K562 (cell line): ENCODE measurements around the gene ZMYM2. TPM values are rescaled to one million over a fixed set of nuclear protein-coding genes. Genes with fewer than 3 reads are reported as not detected.

Source experiments
- ATAC-seq: fragments of 200-7000 bp; cut with Tn5 transposase; 3 replicates; pipeline ENCODE4 v1.9.1; 2020; ENCODE audit warnings: moderate library complexity
- BruUV-seq: library from RNA; stranded (reverse); fragments of 400-500 nt; replicated peaks from 2 replicates; lab custom pipeline; 2021; lab: Mats Ljungman, UMichigan
- CTCF ChIA-PET: fragments of 300-600 bp; formaldehyde crosslinking; extraction: SDS; loops from one replicate; lab custom pipeline; 2021; ENCODE audit warnings: low intra/inter-chr PET ratio; lab: Yijun Ruan, JAX
- POLR2A ChIA-PET: fragments of 300-600, 350-650 bp; sonication (Branson Sonifier 250); formaldehyde crosslinking; extraction: SDS; loops from one replicate; lab custom pipeline; 2021; ENCODE audit warnings: antibody characterized with exemption, inconsistent platforms; lab: Yijun Ruan, JAX
- DNase-seq, 4 experiments: peaks; one replicate each; pipeline versions ENCODE4 v3.0.0 to v3.0.0-alpha.2; 2011 to 2018; ENCODE audit warnings: low spot score in 3 of 4, mixed read lengths in 3 of 4; ENCODE audit errors: extremely low read depth in 1 of 4
- FAIRE-seq: peaks from 2 replicates; lab custom pipeline; 2011; peaks lifted over from hg19 to GRCh38; lab: Jason Lieb, UNC
- H2AFZ ChIP-seq: 2 replicates; pipeline ENCODE4 v1.6.0; 2011; ENCODE audit warnings: low read depth, low read length, control low read depth, inconsistent platforms
- H3K27ac ChIP-seq: fragments of 200-600 bp; 3 replicates; pipeline ENCODE4 v1.8.0; 2011; ENCODE audit warnings: low read depth, mild to moderate bottlenecking, control low read depth, inconsistent platforms, low read length, moderate library complexity, mixed read lengths; ENCODE audit errors: extremely low read depth
- H3K27me3 ChIP-seq, 2 experiments: fragments of 300-600 bp in 1 of 2; 2 replicates in 1 of 2; 3 replicates in 1 of 2; pipeline versions ENCODE4 v1.6.0 to v1.8.0; 2011; ENCODE audit warnings: inconsistent platforms in 2 of 2, low read length in 2 of 2, mild to moderate bottlenecking in 1 of 2, mixed read lengths in 1 of 2, moderate library complexity in 1 of 2; ENCODE audit not compliant: control insufficient read depth in 2 of 2, insufficient read depth in 2 of 2
- H3K36me3 ChIP-seq: fragments of 300-600 bp; 3 replicates; pipeline ENCODE4 v1.8.0; 2011; ENCODE audit warnings: mild to moderate bottlenecking, low read length, inconsistent platforms; ENCODE audit not compliant: control insufficient read depth, insufficient read depth
- H3K4me1 ChIP-seq, 2 experiments: fragments of 200-600 bp in 1 of 2; replicated peaks in 1 of 2; 2 replicates in 1 of 2; 3 replicates in 1 of 2; pipeline versions ENCODE4 v1.5.1 to v1.8.0; 2011; ENCODE audit warnings: inconsistent platforms in 2 of 2, low read length in 2 of 2, mild to moderate bottlenecking in 1 of 2, mixed read lengths in 1 of 2, moderate library complexity in 1 of 2; ENCODE audit not compliant: control insufficient read depth in 2 of 2, insufficient read depth in 2 of 2
- H3K4me2 ChIP-seq: 2 replicates; pipeline ENCODE4 v1.6.1; 2011; ENCODE audit warnings: low read length, control low read depth, inconsistent platforms, mixed read lengths; ENCODE audit not compliant: insufficient read depth
- H3K4me3 ChIP-seq: fragments of 200-600 bp; sonication (generic), shearing (Covaris generic); 2 replicates; pipeline ENCODE4 v1.5.1; 2016; ENCODE audit warnings: control low read depth, inconsistent platforms
- H3K79me2 ChIP-seq: fragments of 200-600 bp; 3 replicates; pipeline ENCODE4 v1.8.0; 2011; ENCODE audit warnings: low read length, inconsistent platforms; ENCODE audit not compliant: control insufficient read depth, insufficient read depth
- H3K9ac ChIP-seq, 2 experiments: 2 replicates each; pipeline versions ENCODE4 v1.6.0 to v1.6.1; 2011; ENCODE audit warnings: low read depth in 2 of 2, low read length in 2 of 2, control low read depth in 1 of 2, inconsistent platforms in 1 of 2, mild to moderate bottlenecking in 1 of 2, mixed read lengths in 1 of 2; ENCODE audit not compliant: insufficient read depth in 1 of 2
- H3K9me1 ChIP-seq: one replicate; pipeline ENCODE4 v1.6.0; 2011; ENCODE audit warnings: inconsistent platforms, mild to moderate bottlenecking, low read length, moderate library complexity; ENCODE audit not compliant: control insufficient read depth, insufficient read depth
- H3K9me3 ChIP-seq: replicated peaks from 2 replicates; pipeline ENCODE4 v1.5.1; 2011; ENCODE audit warnings: low read depth, low read length, inconsistent platforms; ENCODE audit not compliant: control insufficient read depth, insufficient read depth
- H4K20me1 ChIP-seq: replicated peaks from 2 replicates; pipeline ENCODE4 v1.6.1; 2011; ENCODE audit warnings: low read length, inconsistent platforms, mixed read lengths; ENCODE audit not compliant: control insufficient read depth, insufficient read depth
- FIP1L1 ChIP-seq: fragments of 200-400 bp; formaldehyde crosslinking; IDR thresholded peaks from 2 replicates; pipeline ENCODE4 v1.6.1; 2018; ENCODE audit warnings: mild to moderate bottlenecking, low read depth, low read length; ENCODE audit not compliant: poor library complexity, severe bottlenecking
- FOXK2 ChIP-seq, 2 experiments: fragments of 450-650 bp; IDR thresholded peaks in 1 of 2; conservative IDR thresholded peaks in 1 of 2; 2 replicates each; pipeline ENCODE4 v1.6.1; 2016; ENCODE audit warnings: low read depth in 2 of 2, mild to moderate bottlenecking in 1 of 2
- RCOR1 ChIP-seq, 2 experiments: IDR thresholded peaks; 2 replicates each; pipeline ENCODE4 v1.6.1; 2012; ENCODE audit warnings: low read depth in 2 of 2, low read length in 2 of 2, borderline replicate concordance in 1 of 2, improper control_type of control experiment in 1 of 2
- RHOXF2B ChIP-seq: fragments of 250-450 bp; sonication (Bioruptor Pico); conservative IDR thresholded peaks from 2 replicates; pipeline ENCODE4 v1.5.1; 2021
- WGBS: fragments of 100-300 bp; shearing (Covaris generic); methylation state at CpG from one replicate; pipeline ENCODE4 v1.1.6; 2016; ENCODE audit warnings: low coverage, mixed read lengths; ENCODE audit not compliant: insufficient coverage; ENCODE audit errors: missing lambda C conversion rate; 5-methylcytosine and 5-hydroxymethylcytosine counted together
- in situ Hi-C: fragments of 300-500 bp; cut with MboI; formaldehyde crosslinking; loops from 4 replicates; pipeline ENCODE4 v1.15.0; 2018; ENCODE audit warnings: inconsistent platforms, mixed read lengths
- intact Hi-C: fragments of 100-400 bp; cut with micrococcal nuclease; formaldehyde crosslinking; loops from 2 replicates; pipeline ENCODE4 v1.14.2; 2022
- polyA plus RNA-seq, 8 experiments: library from polyadenylated mRNA; depleted of rRNA in 4 of 8; stranded (reverse) in 5 of 8; unstranded in 3 of 8; fragments of >200 nt; fragmentation: Nextera tagmentation in 2 of 8; fragmentation: Illumina TruSeq in 1 of 8; extraction: Ambion mirVana in 2 of 8; extraction: Trizol in 1 of 8; gene quantifications; 2 replicates each; pipeline versions ENCODE4 v1.2.1 to v1.2.3, GENCODE V29; 2011 to 2014; ENCODE audit warnings: inconsistent platforms in 1 of 8, missing spikeins in 1 of 8
- total RNA-seq, 7 experiments: library from RNA; depleted of rRNA in 6 of 7; stranded (reverse); fragments of >200 nt in 6 of 7; fragmentation: Illumina TruSeq in 2 of 7; extraction: Trizol in 2 of 7; gene quantifications; 2 replicates each; pipeline versions ENCODE4 v1.2.1 to v1.2.3, GENCODE V29; 2011 to 2021; ENCODE audit warnings: low replicate concordance in 1 of 7
- TF ChIP-seq, protein P1 (sequence below): sonication (generic); formaldehyde crosslinking; IDR thresholded peaks from 2 replicates; pipeline ENCODE4 v1.8.0; 2022; ENCODE audit warnings: mild to moderate bottlenecking, missing genetic modification reagents
- TF ChIP-seq, protein P2 (sequence below): fragments of 450-650 bp; IDR thresholded peaks from one replicate; pipeline ENCODE4 v1.6.1; 2018; ENCODE audit warnings: mild to moderate bottlenecking, moderate library complexity; ENCODE audit not compliant: partially characterized antibody

Gene ZMYM2
- total and polyA plus RNA-seq, 9 of the 15 experiments (the other 6 are each of a cell fraction or from before 2014, with no cell fraction given) = 5.0 to 48.8 (median 26.8) TPM

DNA sequence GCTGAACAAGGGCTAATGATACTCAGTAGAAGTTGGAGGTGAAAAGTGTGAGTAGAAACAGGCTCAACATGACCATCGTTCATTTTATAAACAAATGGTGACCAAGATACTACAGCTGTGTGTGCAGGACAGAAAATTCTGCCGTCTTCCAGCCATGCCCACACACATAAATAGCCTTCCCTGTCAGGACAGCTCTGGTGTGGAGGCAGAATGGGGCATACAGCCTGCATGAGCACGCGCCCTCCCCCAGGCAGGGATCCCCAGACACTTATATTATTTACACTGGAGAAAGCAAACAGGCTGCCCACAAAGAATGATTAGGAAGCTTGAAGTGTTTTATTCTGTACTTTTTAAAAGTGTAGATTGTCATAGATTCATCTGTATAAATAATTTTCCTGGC is 182.0 kb downstream of the ZMYM2 start:
- H3K4me3 ChIP-seq = no peak overlapping the region
- POLR2A ChIA-PET = interaction anchor here (0.6 to 1.0 kb wide), 2 partner anchors 20 to 27 kb away, joined by 3 read pairs; no protein-coding TSS in a partner anchor
- no peaks in the 10 kb centered on the region for H3K9me3 ChIP-seq
- H3K27me3 ChIP-seq = peaks cover 5 to 37% of the 10 kb centered on the region in 2 experiments; a peak in 3 of 5 replicates
- no peaks in the 10 kb centered on the region for H3K36me3 ChIP-seq
- intact Hi-C loops (no loop called here), in situ Hi-C loops (no loop called here)
- no peak overlapping the region for H3K9ac ChIP-seq
- no peak overlapping the region for H2AFZ ChIP-seq
- no peak overlapping the region for H3K4me2 ChIP-seq
- DNase-seq (no peak), ATAC-seq (no peak), FAIRE-seq (no peak)
- 0 out of 2 replicates have a peak, but pooled peaks cover 5% of the 10 kb centered on the region for H4K20me1 ChIP-seq
- no peak overlapping the region for H3K27ac ChIP-seq
- CTCF ChIA-PET = no interaction called here
- no TSS peak for BruUV-seq
- no peaks in the 10 kb centered on the region for H3K9me1 ChIP-seq
- WGBS = 0% methylated on average over 4 of the region's 4 CpGs
- TF ChIP-seq RHOXF2B (CRISPR knock-in tag) (no peak), FOXK2 (conservative IDR thresholded peaks at IDR 0.05 in 1 of 2, IDR thresholded peaks at IDR 0.05 in 1 of 2; ENCODE audit: low read depth in 2 of 2) (no peak), RCOR1 (IDR thresholded peaks at IDR 0.05; ENCODE audit: borderline replicate concordance in 1 of 2, low read depth in 2 of 2, low read length in 2 of 2) (no peak), FIP1L1 (no peak)
- TF ChIP-seq, protein P1, sequence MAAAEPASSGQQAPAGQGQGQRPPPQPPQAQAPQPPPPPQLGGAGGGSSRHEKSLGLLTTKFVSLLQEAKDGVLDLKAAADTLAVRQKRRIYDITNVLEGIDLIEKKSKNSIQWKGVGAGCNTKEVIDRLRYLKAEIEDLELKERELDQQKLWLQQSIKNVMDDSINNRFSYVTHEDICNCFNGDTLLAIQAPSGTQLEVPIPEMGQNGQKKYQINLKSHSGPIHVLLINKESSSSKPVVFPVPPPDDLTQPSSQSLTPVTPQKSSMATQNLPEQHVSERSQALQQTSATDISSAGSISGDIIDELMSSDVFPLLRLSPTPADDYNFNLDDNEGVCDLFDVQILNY (CRISPR knock-in tag) = no peak
- TF ChIP-seq, protein P2, sequence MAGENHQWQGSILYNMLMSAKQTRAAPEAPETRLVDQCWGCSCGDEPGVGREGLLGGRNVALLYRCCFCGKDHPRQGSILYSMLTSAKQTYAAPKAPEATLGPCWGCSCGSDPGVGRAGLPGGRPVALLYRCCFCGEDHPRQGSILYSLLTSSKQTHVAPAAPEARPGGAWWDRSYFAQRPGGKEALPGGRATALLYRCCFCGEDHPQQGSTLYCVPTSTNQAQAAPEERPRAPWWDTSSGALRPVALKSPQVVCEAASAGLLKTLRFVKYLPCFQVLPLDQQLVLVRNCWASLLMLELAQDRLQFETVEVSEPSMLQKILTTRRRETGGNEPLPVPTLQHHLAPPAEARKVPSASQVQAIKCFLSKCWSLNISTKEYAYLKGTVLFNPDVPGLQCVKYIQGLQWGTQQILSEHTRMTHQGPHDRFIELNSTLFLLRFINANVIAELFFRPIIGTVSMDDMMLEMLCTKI = no peak
- H3K4me1 ChIP-seq = peaks cover 0 to 14% of the 10 kb centered on the region in 2 experiments; a peak in 2 of 5 replicates
- no peaks in the 10 kb centered on the region for H3K79me2 ChIP-seq

Other genes with a start within 250 kb of the ZMYM2 start
- gene PSPC1, start 175.8 kb upstream of the ZMYM2 start, total RNA-seq (2014; rRNA removed) = 50.8 and 60.4 TPM in 2 replicates
- gene PSPC1, start 175.8 kb upstream of the ZMYM2 start, total RNA-seq (2014; rRNA removed; fragmentation: Illumina TruSeq; extraction: Trizol) = 44.5 and 46.9 TPM in 2 replicates
- gene PSPC1, start 175.8 kb upstream of the ZMYM2 start, total RNA-seq (2015; rRNA removed; fragmentation: Illumina TruSeq; extraction: Trizol) = 39.9 and 41.2 TPM in 2 replicates
- gene PSPC1, start 175.8 kb upstream of the ZMYM2 start, total RNA-seq (2021) = 42.9 and 44.8 TPM in 2 replicates
- gene PSPC1, start 175.8 kb upstream of the ZMYM2 start, polyA plus RNA-seq (2011; rRNA removed) = 34.4 and 42.4 TPM in 2 replicates
- gene PSPC1, start 175.8 kb upstream of the ZMYM2 start, polyA plus RNA-seq (2014; fragmentation: Illumina TruSeq; extraction: Trizol) = 41.3 and 42.4 TPM in 2 replicates
- 1 to 10 TPM; 8.6 to 9.1 TPM for gene PSPC1, start 175.8 kb upstream of the ZMYM2 start, polyA plus RNA-seq (2014; fragmentation: Nextera tagmentation; extraction: Ambion mirVana)
- 57.5 and 60.2 TPM in 2 replicates for gene PSPC1, start 175.8 kb upstream of the ZMYM2 start, polyA plus RNA-seq (2014; rRNA removed)
- 5.0 and 5.4 TPM in 2 replicates for gene ZMYM5, start 95.1 kb upstream of the ZMYM2 start, total RNA-seq (2014; rRNA removed)
- 11.9 and 15.8 TPM in 2 replicates for gene ZMYM5, start 95.1 kb upstream of the ZMYM2 start, total RNA-seq (2014; rRNA removed; fragmentation: Illumina TruSeq; extraction: Trizol)
- 9.6 and 10.3 TPM in 2 replicates for gene ZMYM5, start 95.1 kb upstream of the ZMYM2 start, total RNA-seq (2015; rRNA removed; fragmentation: Illumina TruSeq; extraction: Trizol)
- 6.8 and 7.8 TPM in 2 replicates for gene ZMYM5, start 95.1 kb upstream of the ZMYM2 start, total RNA-seq (2021)
- gene ZMYM5, start 95.1 kb upstream of the ZMYM2 start, polyA plus RNA-seq (2011; rRNA removed) = 8.5 and 10.3 TPM in 2 replicates
- 10.0 and 10.3 TPM in 2 replicates for gene ZMYM5, start 95.1 kb upstream of the ZMYM2 start, polyA plus RNA-seq (2014; fragmentation: Illumina TruSeq; extraction: Trizol)
- 1 to 10 TPM; 6.5 to 7.7 TPM for gene ZMYM5, start 95.1 kb upstream of the ZMYM2 start, polyA plus RNA-seq (2014; fragmentation: Nextera tagmentation; extraction: Ambion mirVana)
- gene ZMYM5, start 95.1 kb upstream of the ZMYM2 start, polyA plus RNA-seq (2014; rRNA removed) = 6.5 and 7.2 TPM in 2 replicates
- gene GJA3, start 202.3 kb downstream of the ZMYM2 start, total RNA-seq (2014; rRNA removed) = not detected in 2 replicates
- gene GJA3, start 202.3 kb downstream of the ZMYM2 start, total RNA-seq (2014; rRNA removed; fragmentation: Illumina TruSeq; extraction: Trizol) = 0.04 TPM in 1 of 2 replicates, not detected in the other
- 0.04 TPM in 1 of 2 replicates, not detected in the other for gene GJA3, start 202.3 kb downstream of the ZMYM2 start, total RNA-seq (2015; rRNA removed; fragmentation: Illumina TruSeq; extraction: Trizol)
- gene GJA3, start 202.3 kb downstream of the ZMYM2 start, total RNA-seq (2021) = 0.02 and 0.04 TPM in 2 replicates
- gene GJA3, start 202.3 kb downstream of the ZMYM2 start, polyA plus RNA-seq (2011; rRNA removed) = 0.03 and 0.13 TPM in 2 replicates
- 0.03 TPM in 2 replicates for gene GJA3, start 202.3 kb downstream of the ZMYM2 start, polyA plus RNA-seq (2014; fragmentation: Illumina TruSeq; extraction: Trizol)
- not detected for gene GJA3, start 202.3 kb downstream of the ZMYM2 start, polyA plus RNA-seq (2014; fragmentation: Nextera tagmentation; extraction: Ambion mirVana)
- not detected in 2 replicates for gene GJA3, start 202.3 kb downstream of the ZMYM2 start, polyA plus RNA-seq (2014; rRNA removed)
- not detected in 2 replicates for gene GJB2, start 234.2 kb downstream of the ZMYM2 start, total RNA-seq (2014; rRNA removed)
- gene GJB2, start 234.2 kb downstream of the ZMYM2 start, total RNA-seq (2014; rRNA removed; fragmentation: Illumina TruSeq; extraction: Trizol) = not detected in 2 replicates
- not detected in 2 replicates for gene GJB2, start 234.2 kb downstream of the ZMYM2 start, total RNA-seq (2015; rRNA removed; fragmentation: Illumina TruSeq; extraction: Trizol)
- gene GJB2, start 234.2 kb downstream of the ZMYM2 start, total RNA-seq (2021) = 0.07 TPM in 1 of 2 replicates, not detected in the other
- gene GJB2, start 234.2 kb downstream of the ZMYM2 start, polyA plus RNA-seq (2011; rRNA removed) = not detected in 2 replicates
- gene GJB2, start 234.2 kb downstream of the ZMYM2 start, polyA plus RNA-seq (2014; fragmentation: Illumina TruSeq; extraction: Trizol) = not detected in 2 replicates
- not detected for gene GJB2, start 234.2 kb downstream of the ZMYM2 start, polyA plus RNA-seq (2014; fragmentation: Nextera tagmentation; extraction: Ambion mirVana)
- gene GJB2, start 234.2 kb downstream of the ZMYM2 start, polyA plus RNA-seq (2014; rRNA removed) = not detected in 2 replicates